ENCODE results near the gene IQCF2. TPM values are rescaled to one million over a fixed set of nuclear protein-coding genes. Genes with fewer than 3 reads are reported as not detected.
A peak's percentile ranks its signal among the peaks of the same experiment; 100 is the strongest.
"Not testable (repeated sequence)": the region's sequence is repeated elsewhere in the genome, so short reads cannot be mapped to it uniquely, and the experiment has no call there.

The IQCF2 gene
- total RNA-seq, 1 donor from 2014 or later: not detected

- FAIRE-seq (no peak), DNase-seq (ENCODE audit: low read depth) (no peak)
- no peaks in the 10 kb centered on the region for H3K36me3 ChIP-seq (ENCODE audit: control insufficient read depth, insufficient read depth, low read length)
- no peak overlapping the region for H3K4me3 ChIP-seq (ENCODE audit: low read depth, low read length)
- H3K27me3 ChIP-seq (ENCODE audit: control insufficient read depth, insufficient read depth, low read length): no peaks in the 10 kb centered on the region
- TF ChIP-seq, protein P1, sequence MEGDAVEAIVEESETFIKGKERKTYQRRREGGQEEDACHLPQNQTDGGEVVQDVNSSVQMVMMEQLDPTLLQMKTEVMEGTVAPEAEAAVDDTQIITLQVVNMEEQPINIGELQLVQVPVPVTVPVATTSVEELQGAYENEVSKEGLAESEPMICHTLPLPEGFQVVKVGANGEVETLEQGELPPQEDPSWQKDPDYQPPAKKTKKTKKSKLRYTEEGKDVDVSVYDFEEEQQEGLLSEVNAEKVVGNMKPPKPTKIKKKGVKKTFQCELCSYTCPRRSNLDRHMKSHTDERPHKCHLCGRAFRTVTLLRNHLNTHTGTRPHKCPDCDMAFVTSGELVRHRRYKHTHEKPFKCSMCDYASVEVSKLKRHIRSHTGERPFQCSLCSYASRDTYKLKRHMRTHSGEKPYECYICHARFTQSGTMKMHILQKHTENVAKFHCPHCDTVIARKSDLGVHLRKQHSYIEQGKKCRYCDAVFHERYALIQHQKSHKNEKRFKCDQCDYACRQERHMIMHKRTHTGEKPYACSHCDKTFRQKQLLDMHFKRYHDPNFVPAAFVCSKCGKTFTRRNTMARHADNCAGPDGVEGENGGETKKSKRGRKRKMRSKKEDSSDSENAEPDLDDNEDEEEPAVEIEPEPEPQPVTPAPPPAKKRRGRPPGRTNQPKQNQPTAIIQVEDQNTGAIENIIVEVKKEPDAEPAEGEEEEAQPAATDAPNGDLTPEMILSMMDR (IDR thresholded peaks at IDR 0.05; ENCODE audit: insufficient read depth, low read length, severe bottlenecking): no peak
These were observed 33.0 kb downstream of the IQCF2 start for GRCh38 chr3:51894391-51894790.

GRCh38 chr3:51894939-51895338, 33.5 kb downstream of the IQCF2 start:
- TF ChIP-seq, protein P1 (IDR thresholded peaks at IDR 0.05; ENCODE audit: insufficient read depth, low read length, severe bottlenecking): no peak
- FAIRE-seq (no peak), DNase-seq (ENCODE audit: low read depth) (no peak)
- no peak overlapping the region for H3K4me3 ChIP-seq (ENCODE audit: low read depth, low read length)
- H3K36me3 ChIP-seq (ENCODE audit: control insufficient read depth, insufficient read depth, low read length): no peaks in the 10 kb centered on the region
- no peaks in the 10 kb centered on the region for H3K27me3 ChIP-seq (ENCODE audit: control insufficient read depth, insufficient read depth, low read length)

DNA sequence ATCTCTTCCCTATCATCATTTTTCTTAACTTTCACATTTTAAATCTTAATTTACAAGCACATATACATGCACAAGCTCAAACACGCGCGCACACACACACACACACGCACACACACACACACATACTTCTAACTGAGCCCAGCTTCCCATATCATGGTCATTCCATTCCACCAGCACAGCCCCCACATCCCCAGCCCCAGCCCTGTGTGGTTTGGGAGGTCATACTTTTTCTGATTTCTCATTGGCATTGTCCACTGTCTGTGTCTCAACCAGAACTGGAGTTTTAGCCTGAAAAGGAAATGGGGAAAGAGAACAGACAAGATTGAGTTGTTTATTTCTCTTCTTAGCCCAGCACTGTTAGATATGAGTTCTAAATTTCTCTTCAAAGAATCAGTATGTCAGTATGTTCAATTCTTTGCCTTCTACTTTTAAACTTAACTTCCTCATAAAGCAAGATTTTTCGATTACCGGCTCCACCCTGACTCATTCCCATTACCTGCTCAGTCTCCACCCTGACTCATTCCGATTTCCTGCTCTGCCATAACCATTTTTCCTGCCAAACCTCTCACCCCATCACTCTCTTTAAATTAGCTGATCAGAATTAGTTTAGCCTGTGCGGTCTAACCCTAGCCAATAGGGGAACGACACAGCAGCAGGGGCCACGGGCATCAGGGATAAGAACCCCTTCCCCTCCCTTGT, 35.3 kb downstream of the IQCF2 start:
- FAIRE-seq: no peak
- Histone ChIP-seq H3K27me3 (ENCODE audit: control insufficient read depth, insufficient read depth, low read length) (no peaks in the 10 kb centered on the region), H3K4me3 (ENCODE audit: low read depth, low read length) (no peak overlapping the region), H3K36me3 (ENCODE audit: control insufficient read depth, insufficient read depth, low read length) (no peaks in the 10 kb centered on the region)
- TF ChIP-seq, protein P1 (IDR thresholded peaks at IDR 0.05; ENCODE audit: insufficient read depth, low read length, severe bottlenecking): no peak
- DNase-seq (ENCODE audit: low read depth): peak; percentile 58

DNA sequence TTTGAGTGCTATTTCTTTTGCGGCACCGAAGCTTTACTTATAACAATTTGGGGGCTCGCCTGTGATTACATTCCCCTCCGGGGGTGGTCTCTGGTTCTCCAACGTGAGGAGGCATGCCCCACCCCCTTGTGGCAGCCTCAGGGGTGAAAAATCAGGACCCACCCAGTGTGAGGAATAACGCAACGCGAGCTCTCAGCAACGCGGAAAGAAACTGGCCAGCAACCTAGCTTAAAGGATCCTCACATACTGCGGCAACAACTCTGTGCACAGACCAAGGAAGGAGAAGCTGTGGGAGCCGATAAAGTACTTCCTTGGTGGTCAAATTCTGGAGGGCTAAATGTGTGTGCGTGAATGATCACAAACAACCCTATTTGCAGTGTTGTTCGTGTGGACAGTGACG, 36.0 kb downstream of the IQCF2 start:
- no peak for FAIRE-seq
- H3K4me3 ChIP-seq (ENCODE audit: low read depth, low read length): no peak overlapping the region
- no peaks in the 10 kb centered on the region for H3K27me3 ChIP-seq (ENCODE audit: control insufficient read depth, insufficient read depth, low read length)

DNA sequence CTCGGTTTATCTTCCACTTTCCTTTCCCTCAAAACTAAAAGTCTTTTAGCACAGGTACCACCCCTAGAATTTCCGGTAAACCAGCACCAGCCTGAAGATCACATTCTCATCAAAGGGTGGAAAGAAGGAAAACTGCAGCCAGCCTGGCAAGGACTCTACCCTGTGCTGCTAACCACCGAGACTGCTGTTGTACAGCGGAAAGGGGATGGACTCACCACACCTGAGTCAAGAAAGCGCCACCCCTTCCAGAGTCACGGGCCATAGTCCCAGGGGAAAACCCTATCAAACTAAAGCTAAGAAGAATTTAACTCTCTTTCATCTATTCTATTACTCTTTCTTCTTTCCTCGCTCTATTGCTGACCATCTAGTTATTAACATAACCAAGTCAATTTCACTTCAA, 38.6 kb downstream of the IQCF2 start:
- H3K27me3 ChIP-seq (ENCODE audit: control insufficient read depth, insufficient read depth, low read length); DNase-seq (ENCODE audit: low read depth); FAIRE-seq; H3K36me3 ChIP-seq (ENCODE audit: control insufficient read depth, insufficient read depth, low read length); H3K4me3 ChIP-seq (ENCODE audit: low read depth, low read length): not testable (repeated sequence)

More for the DNA sequence above, 36.0 kb downstream of the IQCF2 start:
- no peak for DNase-seq (ENCODE audit: low read depth)
- TF ChIP-seq, protein P1 (IDR thresholded peaks at IDR 0.05; ENCODE audit: insufficient read depth, low read length, severe bottlenecking): no peak
- H3K36me3 ChIP-seq (ENCODE audit: control insufficient read depth, insufficient read depth, low read length): no peaks in the 10 kb centered on the region

- H3K36me3 ChIP-seq (ENCODE audit: control insufficient read depth, insufficient read depth, low read length); H3K4me3 ChIP-seq (ENCODE audit: low read depth, low read length); H3K27me3 ChIP-seq (ENCODE audit: control insufficient read depth, insufficient read depth, low read length); FAIRE-seq: not testable (repeated sequence)
- DNase-seq (ENCODE audit: low read depth): peak; percentile 92
These were observed 40.9 kb downstream of the IQCF2 start for GRCh38 chr3:51902361-51902760.
